Kasumi-1 (cell line): Measurements from ENCODE around the gene PTPRN.
"Not testable (repeated sequence)": the region's sequence is repeated elsewhere in the genome, so short reads cannot be mapped to it uniquely, and the experiment has no call there.

Experiments used
- DNase-seq, 2 experiments: peaks; one replicate each; lab custom pipeline; 2025; lab: John Stamatoyannopoulos, UW

Gene PTPRN

DNA sequence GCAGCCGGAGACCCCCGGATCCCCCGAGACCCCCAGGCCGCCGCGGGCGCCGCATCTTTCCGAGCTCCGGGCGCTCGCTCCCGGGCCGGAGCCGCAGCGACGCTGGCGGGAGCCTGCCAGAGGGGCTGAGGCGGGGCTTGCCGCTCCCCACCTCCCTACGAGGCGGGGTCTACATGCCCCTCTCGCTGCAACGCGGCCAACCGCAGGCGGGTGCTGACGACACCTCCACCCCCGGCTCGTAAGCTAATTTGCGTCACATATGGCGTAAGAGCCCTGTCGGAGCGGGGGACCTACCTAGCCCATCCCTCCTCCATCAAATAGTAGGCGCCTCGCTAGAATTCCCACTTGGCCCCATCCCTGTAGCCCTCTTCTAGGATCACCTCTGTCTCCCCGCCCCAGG is at the start of gene PTPRN:
Gene PTPRN, minus strand, starts transcription at position 124 of the 400 bp plus-strand sequence. Its CDS starts 69 bp downstream, at position 55.
- DNase-seq = no peak

DNA sequence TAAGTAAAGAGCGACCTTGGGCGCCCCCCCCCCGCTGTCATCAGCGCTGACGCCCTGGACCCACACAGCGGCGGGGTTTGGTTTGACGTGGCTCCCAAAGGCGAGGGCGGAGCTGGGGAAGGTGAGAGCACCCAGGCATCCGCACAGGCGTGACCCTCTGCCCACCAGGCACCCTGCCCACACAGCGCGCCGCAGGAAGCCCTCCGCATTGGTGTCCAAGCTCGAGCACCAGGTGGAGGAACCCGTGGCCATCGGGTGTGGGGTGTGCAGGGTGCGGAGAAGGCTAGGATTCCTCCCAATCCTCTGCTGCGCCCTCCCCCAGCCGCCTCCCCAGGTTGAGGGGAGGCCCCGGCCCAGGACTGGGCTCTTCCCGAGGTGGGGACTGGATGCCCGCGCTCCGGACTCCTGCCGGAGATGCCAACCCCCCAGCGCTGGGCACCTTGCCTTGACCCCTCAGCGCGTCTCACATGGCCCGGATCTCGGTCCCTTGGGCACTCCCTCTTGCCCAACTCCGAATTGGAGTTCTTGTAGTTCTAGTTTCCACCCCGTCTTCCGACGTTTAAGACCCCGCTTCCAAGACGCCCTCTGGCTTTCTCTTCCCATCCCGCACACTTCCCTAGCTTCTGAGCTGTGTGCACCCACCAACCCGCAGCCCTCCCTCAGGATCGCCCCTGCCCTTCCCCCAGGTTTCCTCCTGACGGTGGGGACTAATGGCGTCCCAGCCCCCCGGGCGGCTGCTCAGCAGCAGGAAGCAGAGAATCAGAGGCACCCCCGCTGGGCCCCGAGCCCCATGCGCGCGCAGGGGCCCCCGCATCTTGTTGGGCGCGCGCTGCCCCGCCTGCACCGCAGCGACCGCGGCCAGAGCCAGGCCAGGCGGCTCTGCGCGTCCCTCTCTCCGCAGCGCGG is 49.2 kb upstream of the PTPRN start:
- no peak for DNase-seq

GRCh38 chr2:219356834-219357233 is 47.6 kb upstream of the PTPRN start:
- peak; percentile 30 to 36 for DNase-seq

DNA sequence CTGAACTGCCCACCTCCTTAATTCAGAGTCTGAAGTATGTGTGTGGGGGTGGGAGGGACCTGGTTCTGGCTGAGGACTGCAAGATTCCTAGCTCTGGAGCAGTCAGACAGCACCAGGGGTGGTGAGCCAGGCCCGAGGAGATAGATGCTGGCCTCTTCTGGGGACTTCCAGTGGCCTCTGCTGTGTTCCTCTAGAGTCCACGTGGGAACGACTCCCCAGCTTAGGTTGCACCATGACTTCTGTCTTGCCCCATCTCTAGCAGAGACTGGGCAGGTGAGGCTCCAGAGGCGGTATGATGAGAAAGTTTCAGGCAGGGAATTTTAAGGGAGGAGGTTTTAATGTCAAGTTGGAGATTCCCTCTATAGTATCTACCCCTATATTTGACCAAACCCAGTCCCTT is 45.4 kb upstream of the PTPRN start:
- no peak for DNase-seq

- no peak for DNase-seq
These were observed 43.9 kb upstream of the PTPRN start for GRCh38 chr2:219353129-219353528.

- peak; percentile 38 to 52 for DNase-seq
These were observed 43.3 kb upstream of the PTPRN start for GRCh38 chr2:219352448-219353023.

GRCh38 chr2:219350710-219351221 is 41.6 kb upstream of the PTPRN start:
- DNase-seq = no peak

GRCh38 chr2:219350215-219350614 is 41.0 kb upstream of the PTPRN start:
- DNase-seq = no peak

DNA sequence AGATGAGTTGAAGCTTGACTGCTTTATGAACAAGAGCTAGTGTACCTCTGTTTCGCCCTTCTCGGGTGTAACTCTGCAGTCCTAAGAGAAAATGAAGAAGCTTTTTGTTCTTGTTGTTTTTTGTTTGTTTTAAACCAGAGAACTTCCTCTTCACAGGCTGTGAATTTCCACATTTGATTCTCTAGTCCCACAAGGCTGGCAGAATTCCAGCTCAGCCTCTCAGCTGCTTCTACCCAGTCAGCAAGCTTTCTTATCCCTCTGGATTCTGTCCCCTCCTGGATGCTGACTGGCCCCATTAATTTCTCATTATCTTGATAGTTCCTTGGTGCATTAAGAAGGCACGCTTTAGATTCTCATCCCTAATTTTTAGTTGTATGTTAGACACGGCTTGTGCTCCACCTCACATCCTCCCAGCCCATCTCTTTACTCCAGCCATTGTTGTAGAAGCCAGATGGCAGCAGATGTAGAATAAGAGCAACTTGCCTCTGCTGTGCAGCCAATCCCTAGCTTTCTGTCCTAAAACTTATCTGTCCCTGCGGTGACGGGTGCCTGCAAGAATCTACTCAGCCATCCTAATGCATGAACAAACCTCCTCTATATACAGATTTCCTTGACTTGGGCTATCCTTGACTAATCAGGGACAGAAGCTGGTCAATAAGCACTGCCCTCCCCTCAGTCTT is 35.7 kb upstream of the PTPRN start:
- peak in 1 of 2 experiments; percentile 0 for DNase-seq

DNA sequence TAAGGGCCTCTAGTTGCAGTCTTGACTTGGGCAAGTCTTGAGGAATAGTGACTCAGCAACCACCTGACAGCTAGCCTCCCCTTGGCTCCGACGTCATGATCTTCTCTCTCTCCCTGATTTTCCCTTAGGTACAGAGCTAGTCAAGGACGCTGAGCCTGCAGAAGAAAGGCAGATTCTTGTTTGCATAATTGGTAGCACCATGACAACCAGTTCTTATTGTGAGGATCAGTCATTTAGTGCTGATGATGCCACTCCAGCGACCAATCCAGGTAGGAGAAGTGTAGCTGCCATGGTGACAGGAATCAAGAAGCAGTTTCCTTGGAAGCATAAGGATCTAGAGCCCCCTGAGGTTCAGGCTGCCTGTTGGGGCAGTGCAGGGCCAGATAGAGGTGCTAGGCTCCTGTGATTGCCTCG is 26.2 kb upstream of the PTPRN start:
- no peak for DNase-seq

- no peak for DNase-seq
These were observed 24.9 kb upstream of the PTPRN start for GRCh38 chr2:219334076-219334475.

DNA sequence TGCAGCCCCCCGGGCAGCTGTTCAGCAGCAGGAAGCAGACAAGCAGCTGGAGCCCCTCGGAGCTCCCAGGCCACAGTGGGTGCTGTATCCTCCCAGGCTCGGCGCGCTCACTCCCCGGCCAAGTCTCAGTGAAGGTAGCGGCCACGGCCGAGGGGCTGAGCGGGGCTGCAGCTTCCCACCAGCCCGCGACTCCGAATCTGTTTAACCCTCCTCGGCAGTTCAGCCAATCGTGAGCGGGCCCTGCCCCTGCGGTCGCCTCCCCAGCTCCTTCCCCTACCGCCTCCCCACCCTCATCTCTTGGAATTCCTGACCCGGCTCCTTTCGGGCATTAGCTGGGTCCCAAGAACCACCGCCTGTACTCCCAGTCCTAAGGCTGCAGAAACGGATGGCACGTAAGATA is 23.3 kb upstream of the PTPRN start, which contains the start of gene RESP18:
Gene RESP18, minus strand, starts transcription at position 203 of the 400 bp plus-strand sequence.
- DNase-seq = no peak

DNA sequence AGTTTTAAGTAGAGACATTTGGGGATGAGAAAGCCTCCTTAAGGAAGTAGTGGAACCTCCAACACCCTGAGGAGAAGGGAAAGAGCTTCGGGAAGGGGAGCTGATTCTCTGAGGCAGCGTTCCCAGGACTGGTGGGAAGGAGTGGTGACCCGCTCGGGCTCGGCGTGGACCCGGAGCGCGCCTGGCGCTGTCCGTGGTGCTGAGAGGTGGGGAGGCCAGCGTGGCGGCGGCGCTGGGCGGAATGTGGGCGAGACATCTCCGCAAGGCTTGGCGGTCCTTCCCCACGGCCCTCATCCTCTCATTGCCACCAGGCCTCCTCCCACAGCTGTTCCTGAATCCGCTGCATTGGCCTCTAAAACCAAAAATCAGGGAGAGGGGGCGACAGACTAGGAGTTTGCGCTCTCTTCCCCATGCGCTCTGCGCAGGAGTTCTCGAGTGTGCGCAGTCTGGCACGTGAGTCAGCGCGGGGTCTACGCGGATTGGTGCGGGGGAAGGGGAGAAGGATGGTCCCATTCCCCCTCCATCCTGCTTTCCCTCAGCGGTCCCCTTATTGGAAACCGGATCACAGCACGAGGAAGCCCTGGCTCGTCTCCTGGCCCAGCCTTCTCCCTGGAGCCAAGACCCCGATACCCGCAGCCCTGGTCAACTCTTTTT is 22.5 kb upstream of the PTPRN start:
- DNase-seq = no peak

- DNase-seq = no peak
These were observed 18.5 kb upstream of the PTPRN start for GRCh38 chr2:219327719-219328118.

DNA sequence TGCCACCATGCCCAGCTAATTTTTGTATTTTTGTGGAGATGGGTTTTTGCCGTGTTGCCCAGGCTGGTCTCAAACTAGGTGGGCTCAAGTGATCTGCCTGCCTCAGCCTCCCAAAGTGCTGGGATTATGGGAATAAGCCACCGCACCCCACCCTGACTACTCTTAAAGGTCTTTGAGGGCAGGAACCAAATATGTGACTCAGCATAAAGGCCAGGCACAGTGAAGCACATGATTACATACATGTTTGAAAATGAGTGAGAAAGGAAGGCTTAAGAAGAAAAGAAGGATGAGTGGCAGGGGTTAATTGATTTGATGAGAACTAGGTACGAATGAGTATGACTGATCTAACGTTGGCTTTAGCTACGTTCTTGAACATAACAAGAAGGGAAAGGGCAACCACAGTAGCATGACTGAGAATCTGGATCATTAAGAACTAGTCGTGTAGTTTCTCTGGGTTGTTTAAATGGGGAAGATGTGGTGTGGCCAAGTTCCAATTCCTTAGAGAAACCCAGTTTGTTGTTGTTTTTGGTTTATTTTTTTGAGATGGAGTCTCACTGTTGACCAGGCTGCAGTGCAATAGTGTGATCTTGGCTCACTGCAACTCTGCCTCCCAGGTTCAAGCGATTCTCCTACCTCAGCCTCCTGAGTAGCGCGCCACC is 16.6 kb upstream of the PTPRN start:
- DNase-seq = no peak

DNA sequence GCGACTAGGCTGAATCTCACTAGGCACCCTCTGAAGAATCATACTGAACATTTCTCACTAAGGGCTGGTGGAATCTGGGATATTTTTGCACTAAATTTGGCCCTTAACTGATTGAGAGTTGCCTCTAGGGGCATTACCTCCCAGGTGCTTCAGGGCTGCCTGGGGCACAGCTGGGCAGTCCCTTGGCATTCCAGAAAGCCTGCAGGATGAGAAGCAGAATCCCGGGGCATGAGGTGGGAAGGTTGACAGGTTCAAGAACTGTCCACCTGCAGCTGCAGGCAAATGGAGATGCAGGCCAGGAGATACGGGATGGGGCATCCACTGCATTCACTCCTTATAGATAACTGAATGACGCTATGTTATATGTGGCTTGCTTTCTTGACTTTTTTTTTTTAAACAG is 15.9 kb upstream of the PTPRN start:
- no peak for DNase-seq

DNA sequence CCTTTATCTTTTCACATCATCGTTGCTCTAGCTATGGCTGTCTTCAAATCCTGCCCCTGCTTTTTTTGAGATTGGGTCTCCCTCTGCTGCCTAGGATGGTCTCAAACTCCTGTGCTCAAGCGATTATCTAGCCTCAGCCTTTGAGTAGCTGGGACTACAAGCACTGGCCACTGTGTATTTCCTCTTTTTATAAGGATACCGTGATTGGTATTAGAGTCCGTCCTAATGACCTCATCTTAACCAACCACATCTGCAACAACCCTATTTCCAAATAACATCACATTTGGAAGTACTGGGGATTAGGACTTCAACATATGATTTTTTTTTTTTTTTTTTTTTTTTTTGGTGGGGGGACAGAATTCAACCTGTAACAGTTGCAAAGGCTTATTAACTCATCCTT is 14.2 kb upstream of the PTPRN start:
- no peak for DNase-seq

- DNase-seq = no peak
These were observed 5.7 kb upstream of the PTPRN start for GRCh38 chr2:219314804-219315468.

- DNase-seq = not testable (repeated sequence)
These were observed 3.6 kb upstream of the PTPRN start for GRCh38 chr2:219312683-219313263.
